SJSA1 (cell line): ENCODE data around the gene SMYD1. TPM values are rescaled to one million over a fixed set of nuclear protein-coding genes. Genes with fewer than 3 reads are reported as not detected.

Source experiments
- DNase-seq, 2 experiments: peaks; one replicate each; pipeline ENCODE4 v3.0.0-alpha.2; 2015 to 2020; ENCODE audit warnings: low spot score in 2 of 2, low read depth in 1 of 2
- H3K27ac ChIP-seq: fragments of 250-450 bp; sonication (Bioruptor Pico); 2 replicates; pipeline ENCODE4 v1.5.1; 2020; ENCODE audit warnings: mild to moderate bottlenecking, moderate library complexity
- H3K27me3 ChIP-seq: fragments of 250-450 bp; sonication (Bioruptor Pico); replicated peaks from 2 replicates; pipeline ENCODE4 v1.5.1; 2020; ENCODE audit warnings: mild to moderate bottlenecking, moderate library complexity
- H3K36me3 ChIP-seq: fragments of 250-450 bp; sonication (Bioruptor Pico); 2 replicates; pipeline ENCODE4 v1.5.1; 2020; ENCODE audit warnings: mild to moderate bottlenecking
- H3K4me1 ChIP-seq: fragments of 250-450 bp; sonication (Bioruptor Pico); replicated peaks from 2 replicates; pipeline ENCODE4 v1.6.1; 2021; ENCODE audit warnings: mild to moderate bottlenecking
- H3K4me3 ChIP-seq: fragments of 250-450 bp; sonication (Bioruptor Pico); 2 replicates; pipeline ENCODE4 v1.5.1; 2020; ENCODE audit warnings: mild to moderate bottlenecking
- H3K9me3 ChIP-seq: fragments of 250-450 bp; sonication (Bioruptor Pico); replicated peaks from 2 replicates; pipeline ENCODE4 v1.5.1; 2020; ENCODE audit warnings: mild to moderate bottlenecking
- total RNA-seq: library from RNA; depleted of rRNA; stranded (reverse); fragments of >200 nt; shearing (Covaris generic); gene quantifications from 2 replicates; pipeline ENCODE4 v1.2.3, GENCODE V29; 2014

The SMYD1 gene
- total RNA-seq, 1 experiment from 2014 or later = not detected

DNA sequence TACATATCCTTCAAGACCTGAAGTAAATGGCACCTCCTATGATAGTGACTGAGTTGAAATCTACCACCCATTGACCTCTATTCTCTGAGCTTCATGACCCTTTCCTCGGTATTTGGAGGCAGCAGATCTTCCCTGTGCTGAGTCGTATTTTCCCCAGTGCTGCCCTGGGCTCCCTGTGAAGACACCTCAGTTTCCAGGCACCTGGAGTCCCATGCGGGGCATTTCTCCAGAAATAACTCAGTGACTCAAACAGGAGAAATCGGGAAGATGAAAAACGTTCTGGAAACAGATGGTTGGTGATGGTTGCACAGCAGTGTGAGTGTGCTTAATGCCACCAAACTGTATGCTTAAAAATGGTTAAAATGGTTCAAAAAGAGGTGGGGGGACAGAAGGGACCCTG is 18.0 kb downstream of the SMYD1 start:
- Histone ChIP-seq H3K27me3 (no peaks in the 10 kb centered on the region), H3K4me1 (no peaks in the 10 kb centered on the region), H3K27ac (no peak overlapping the region), H3K36me3 (no peaks in the 10 kb centered on the region), H3K4me3 (no peak overlapping the region), H3K9me3 (no peaks in the 10 kb centered on the region)
- no peak for DNase-seq

GRCh38 chr2:88086401-88086800 is 18.8 kb downstream of the SMYD1 start:
- no peaks in the 10 kb centered on the region for H3K27me3 ChIP-seq
- DNase-seq = no peak
- no peaks in the 10 kb centered on the region for H3K9me3 ChIP-seq
- H3K4me1 ChIP-seq = no peaks in the 10 kb centered on the region
- H3K36me3 ChIP-seq = no peaks in the 10 kb centered on the region
- H3K27ac ChIP-seq = no peak overlapping the region
- no peak overlapping the region for H3K4me3 ChIP-seq

DNA sequence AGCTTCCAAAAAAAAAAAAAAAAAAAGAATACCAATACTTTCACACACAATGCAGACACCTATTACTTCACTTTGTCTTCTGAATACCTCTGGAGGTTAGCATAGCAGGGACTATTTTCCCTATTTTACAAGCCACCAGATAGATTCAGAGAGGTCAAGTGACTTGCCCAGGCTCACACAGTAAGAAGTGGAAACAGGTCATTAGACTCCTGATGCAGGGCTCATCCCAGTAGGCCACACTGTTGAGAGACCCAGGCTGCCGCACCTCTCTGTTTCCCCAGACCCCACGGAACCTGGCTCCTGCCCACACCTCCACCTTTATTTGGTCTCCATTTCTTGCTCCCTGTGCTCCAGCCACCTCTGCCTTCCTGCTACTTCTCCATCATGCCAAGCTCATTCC is 19.4 kb downstream of the SMYD1 start:
- DNase-seq = no peak
- Histone ChIP-seq H3K27ac (no peak overlapping the region), H3K4me1 (no peaks in the 10 kb centered on the region), H3K36me3 (no peaks in the 10 kb centered on the region), H3K9me3 (no peaks in the 10 kb centered on the region), H3K4me3 (no peak overlapping the region), H3K27me3 (no peaks in the 10 kb centered on the region)

- Histone ChIP-seq H3K4me1 (no peaks in the 10 kb centered on the region), H3K4me3 (no peak overlapping the region), H3K27me3 (no peaks in the 10 kb centered on the region), H3K27ac (no peak overlapping the region), H3K9me3 (no peaks in the 10 kb centered on the region), H3K36me3 (no peaks in the 10 kb centered on the region)
- DNase-seq = no peak
Measured at GRCh38 chr2:88087763-88088162, 20.1 kb downstream of the SMYD1 start.

GRCh38 chr2:88088999-88089398 is 21.4 kb downstream of the SMYD1 start:
- no peaks in the 10 kb centered on the region for H3K4me1 ChIP-seq
- DNase-seq = no peak

GRCh38 chr2:88090446-88091283 is 23.0 kb downstream of the SMYD1 start:
- no peak for DNase-seq
- H3K36me3 ChIP-seq = no peaks in the 10 kb centered on the region

More at GRCh38 chr2:88088999-88089398, 21.4 kb downstream of the SMYD1 start:
- Histone ChIP-seq H3K4me3 (no peak overlapping the region), H3K9me3 (no peaks in the 10 kb centered on the region), H3K27ac (no peak overlapping the region), H3K36me3 (no peaks in the 10 kb centered on the region), H3K27me3 (no peaks in the 10 kb centered on the region)

DNA sequence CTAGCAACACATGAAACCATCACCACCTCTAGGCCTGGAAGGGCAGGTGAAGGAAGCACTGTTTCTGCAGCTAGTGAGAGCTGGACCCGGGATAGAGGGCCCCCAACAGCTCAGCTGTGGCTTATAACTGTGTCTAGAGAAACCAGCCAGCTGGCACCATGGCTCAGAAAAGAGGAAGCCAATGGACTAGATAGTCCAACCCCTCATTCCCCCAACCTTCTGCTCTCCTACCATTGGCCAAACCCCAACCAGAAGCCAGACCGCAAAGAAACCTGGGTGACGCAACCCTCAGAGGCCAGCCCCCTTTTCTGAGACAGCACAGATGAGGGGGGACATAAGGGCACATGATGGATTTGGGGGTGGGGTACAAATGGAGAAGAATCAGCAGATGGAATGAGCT is 24.3 kb downstream of the SMYD1 start:
- no peak for DNase-seq
- H3K9me3 ChIP-seq = no peaks in the 10 kb centered on the region
- H3K36me3 ChIP-seq = no peaks in the 10 kb centered on the region
- no peak overlapping the region for H3K4me3 ChIP-seq
- H3K27ac ChIP-seq = no peak overlapping the region
- no peaks in the 10 kb centered on the region for H3K4me1 ChIP-seq
- no peaks in the 10 kb centered on the region for H3K27me3 ChIP-seq

More at GRCh38 chr2:88090446-88091283, 23.0 kb downstream of the SMYD1 start:
- no peaks in the 10 kb centered on the region for H3K9me3 ChIP-seq
- H3K27ac ChIP-seq = no peak overlapping the region
- H3K4me1 ChIP-seq = no peaks in the 10 kb centered on the region
- H3K27me3 ChIP-seq = no peaks in the 10 kb centered on the region
- H3K4me3 ChIP-seq = no peak overlapping the region

GRCh38 chr2:88092773-88093172 is 25.1 kb downstream of the SMYD1 start:
- H3K36me3 ChIP-seq = no peaks in the 10 kb centered on the region
- H3K9me3 ChIP-seq = no peaks in the 10 kb centered on the region
- no peak for DNase-seq
- no peaks in the 10 kb centered on the region for H3K4me1 ChIP-seq
- H3K4me3 ChIP-seq = no peak overlapping the region
- H3K27ac ChIP-seq = no peak overlapping the region
- no peaks in the 10 kb centered on the region for H3K27me3 ChIP-seq

GRCh38 chr2:88095022-88095421 is 27.4 kb downstream of the SMYD1 start:
- no peak overlapping the region for H3K27ac ChIP-seq

GRCh38 chr2:88096708-88097107 is 29.1 kb downstream of the SMYD1 start:
- DNase-seq = no peak
- Histone ChIP-seq H3K4me1 (no peaks in the 10 kb centered on the region), H3K4me3 (no peak overlapping the region), H3K36me3 (no peaks in the 10 kb centered on the region), H3K27me3 (0 out of 2 replicates have a peak, but pooled peaks cover 2% of the 10 kb centered on the region), H3K27ac (no peak overlapping the region), H3K9me3 (no peaks in the 10 kb centered on the region)

More at GRCh38 chr2:88095022-88095421, 27.4 kb downstream of the SMYD1 start:
- DNase-seq = no peak
- Histone ChIP-seq H3K4me1 (no peaks in the 10 kb centered on the region), H3K9me3 (no peaks in the 10 kb centered on the region), H3K27me3 (0 out of 2 replicates have a peak, but pooled peaks cover 2% of the 10 kb centered on the region), H3K36me3 (no peaks in the 10 kb centered on the region), H3K4me3 (no peak overlapping the region)

GRCh38 chr2:88097192-88097591 is 29.6 kb downstream of the SMYD1 start:
- Histone ChIP-seq H3K36me3 (no peaks in the 10 kb centered on the region), H3K27me3 (0 out of 2 replicates have a peak, but pooled peaks cover 2% of the 10 kb centered on the region), H3K27ac (no peak overlapping the region), H3K9me3 (no peaks in the 10 kb centered on the region), H3K4me1 (no peaks in the 10 kb centered on the region), H3K4me3 (no peak overlapping the region)
- DNase-seq = no peak

- no peaks in the 10 kb centered on the region for H3K36me3 ChIP-seq
- no peaks in the 10 kb centered on the region for H3K9me3 ChIP-seq
- no peak for DNase-seq
- H3K27me3 ChIP-seq = 0 out of 2 replicates have a peak, but pooled peaks cover 2% of the 10 kb centered on the region
- H3K27ac ChIP-seq = no peak overlapping the region
- no peak overlapping the region for H3K4me3 ChIP-seq
- H3K4me1 ChIP-seq = no peaks in the 10 kb centered on the region
Measured at GRCh38 chr2:88097891-88098557, 30.4 kb downstream of the SMYD1 start.

- no peak overlapping the region for H3K4me3 ChIP-seq
- H3K27ac ChIP-seq = no peak overlapping the region
Measured at GRCh38 chr2:88098558-88098900, 30.9 kb downstream of the SMYD1 start.

GRCh38 chr2:88099798-88100488 is 32.3 kb downstream of the SMYD1 start:
- 0 out of 2 replicates have a peak, but pooled peaks cover 3% of the 10 kb centered on the region for H3K27me3 ChIP-seq
- no peaks in the 10 kb centered on the region for H3K4me1 ChIP-seq
- peak in 1 of 2 experiments; percentile 45 for DNase-seq
- no peaks in the 10 kb centered on the region for H3K36me3 ChIP-seq
- H3K4me3 ChIP-seq = no peak overlapping the region
- no peaks in the 10 kb centered on the region for H3K9me3 ChIP-seq
- no peak overlapping the region for H3K27ac ChIP-seq

More at GRCh38 chr2:88098558-88098900, 30.9 kb downstream of the SMYD1 start:
- Histone ChIP-seq H3K9me3 (no peaks in the 10 kb centered on the region), H3K4me1 (no peaks in the 10 kb centered on the region), H3K27me3 (0 out of 2 replicates have a peak, but pooled peaks cover 2% of the 10 kb centered on the region), H3K36me3 (no peaks in the 10 kb centered on the region)
- no peak for DNase-seq
